Stimulated activated CD8-positive, alpha-beta memory T cell treated with anti-CD3 and anti-CD28 coated beads, Interleukin-4, amount 100 ng/mL, for 48 hours (primary cell): ENCODE data around the gene RAD51B.
"Not testable (repeated sequence)": the region's sequence is repeated elsewhere in the genome, so short reads cannot be mapped to it uniquely, and the experiment has no call there.

Experiments used
- DNase-seq: peaks from one replicate; pipeline ENCODE4 v3.0.0-alpha.2; 2020

RAD51B gene

DNA sequence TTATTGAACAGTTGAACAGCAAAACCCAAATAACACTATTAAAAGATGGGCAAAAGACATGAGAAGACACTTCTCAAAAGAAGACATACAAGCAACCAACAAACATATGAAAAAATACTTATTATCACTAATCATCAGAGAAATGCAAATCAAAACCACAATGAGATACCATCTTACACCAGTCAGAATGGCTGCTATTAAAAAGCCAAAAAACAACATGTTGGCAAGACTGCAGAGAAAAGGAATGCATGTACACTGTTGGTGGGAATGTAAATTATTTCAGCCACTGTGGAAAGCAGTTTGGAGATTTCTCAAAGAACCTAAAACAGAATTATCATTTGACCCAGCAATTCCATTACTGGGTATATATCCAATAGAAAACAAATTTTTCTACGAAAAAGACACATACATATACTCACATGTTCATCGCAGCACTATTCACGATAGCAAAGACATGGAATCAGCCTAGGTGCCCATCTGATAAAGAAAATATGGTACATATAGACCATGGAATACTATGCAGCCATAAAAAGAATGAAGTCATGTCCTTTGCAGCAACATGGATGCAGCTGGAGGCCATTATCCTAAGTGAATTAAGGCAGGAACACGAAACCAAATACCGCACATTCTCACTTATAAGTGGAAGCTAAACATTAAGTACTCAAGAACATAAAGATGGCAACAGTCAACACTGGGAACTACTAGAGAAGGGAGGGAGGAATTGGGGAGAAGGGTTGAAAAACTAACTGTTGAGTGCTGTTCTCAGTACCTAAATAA lies 367.1 kb downstream of the RAD51B start:
- not testable (repeated sequence) for DNase-seq

DNA sequence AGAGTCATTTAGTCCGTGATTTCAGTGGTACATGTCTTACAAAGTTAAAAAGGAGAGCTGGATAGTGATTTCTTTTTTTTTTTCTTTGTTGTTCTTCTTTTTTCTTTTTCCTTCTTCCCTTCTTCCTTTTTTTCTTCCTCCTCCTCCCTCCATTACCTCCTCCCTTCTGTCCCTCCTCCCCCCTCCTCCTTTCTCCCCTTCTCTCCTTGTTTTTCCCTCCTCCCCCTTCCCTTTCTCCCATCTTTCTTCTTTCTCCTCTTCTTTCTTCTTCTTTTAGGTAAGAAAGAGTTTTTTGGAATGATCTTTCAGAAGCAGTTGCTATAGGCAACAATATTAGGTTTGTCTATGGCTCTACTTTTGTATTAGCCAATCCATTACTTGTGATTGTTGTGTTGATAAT lies 368.6 kb downstream of the RAD51B start:
- DNase-seq = no peak

GRCh38 chr14:68190032-68190431 lies 370.5 kb downstream of the RAD51B start:
- DNase-seq = no peak

DNA sequence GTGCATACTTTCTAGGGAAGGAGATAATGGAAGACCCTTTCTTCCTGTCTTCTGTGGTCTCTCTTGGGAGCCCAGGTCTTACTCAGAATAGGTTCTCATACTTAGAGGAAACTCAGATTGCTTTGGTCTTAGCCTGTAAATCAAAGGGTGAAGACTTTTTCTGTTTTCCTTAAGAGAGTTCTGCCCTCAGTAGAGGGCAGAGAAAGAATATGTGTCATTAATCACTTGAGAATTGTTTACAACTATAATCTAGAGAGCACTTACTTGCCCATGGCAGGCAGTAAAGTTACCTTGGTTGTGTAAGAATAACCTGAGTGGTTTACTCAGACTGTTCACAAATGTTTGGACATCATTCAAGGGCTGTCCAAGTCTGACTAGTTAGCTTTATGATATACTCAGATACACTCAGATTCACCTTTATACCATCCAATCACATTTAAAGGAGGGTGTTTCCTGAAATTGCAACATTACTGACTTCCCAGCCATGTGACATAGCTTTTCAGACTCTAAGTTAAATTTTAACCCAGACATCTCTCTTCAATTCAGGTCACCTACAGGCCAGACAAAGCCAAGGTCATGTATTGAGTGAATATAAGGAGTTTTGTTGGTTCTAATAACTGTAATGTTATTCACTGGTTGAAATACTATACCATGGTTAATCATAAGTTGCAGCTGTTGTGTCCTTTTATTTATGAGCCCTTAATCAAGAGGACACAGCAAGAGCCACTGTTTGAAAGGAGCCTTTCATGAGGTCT lies 372.2 kb downstream of the RAD51B start:
- DNase-seq = no peak

- no peak for DNase-seq
Measured at GRCh38 chr14:68192935-68193334, 373.4 kb downstream of the RAD51B start.

DNA sequence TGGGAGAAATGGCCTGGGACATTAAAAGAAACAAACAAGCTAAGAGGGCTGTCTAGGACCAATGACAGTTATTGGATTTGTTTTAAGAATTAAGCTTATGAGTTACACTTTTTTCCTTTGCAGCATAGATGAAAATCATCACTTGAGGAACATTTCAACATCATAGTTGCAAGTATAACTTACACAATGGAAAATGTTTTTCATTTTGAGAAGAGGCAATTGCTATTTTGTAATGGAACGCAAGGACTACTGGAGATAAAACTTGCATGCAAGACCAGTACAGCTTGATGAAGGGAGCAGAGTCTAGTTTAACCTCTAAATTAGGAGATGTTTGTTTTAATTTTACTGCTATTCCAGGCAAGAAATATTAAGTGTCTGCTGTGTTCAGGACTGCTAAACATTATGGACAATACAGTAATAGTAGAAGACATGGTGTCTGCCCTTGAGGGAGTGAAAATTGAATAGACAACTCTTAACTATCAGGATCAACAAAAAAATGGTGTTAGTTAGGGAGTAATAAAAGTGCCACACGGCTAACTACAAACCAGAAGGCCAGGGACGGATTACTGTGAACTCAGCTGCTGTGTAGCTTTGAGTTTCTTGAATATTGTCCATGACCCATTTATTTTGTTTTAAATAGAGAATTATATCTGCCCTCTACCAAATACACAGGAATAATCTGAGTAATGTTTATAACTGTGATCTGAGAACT lies 374.5 kb downstream of the RAD51B start:
- DNase-seq = no peak

DNA sequence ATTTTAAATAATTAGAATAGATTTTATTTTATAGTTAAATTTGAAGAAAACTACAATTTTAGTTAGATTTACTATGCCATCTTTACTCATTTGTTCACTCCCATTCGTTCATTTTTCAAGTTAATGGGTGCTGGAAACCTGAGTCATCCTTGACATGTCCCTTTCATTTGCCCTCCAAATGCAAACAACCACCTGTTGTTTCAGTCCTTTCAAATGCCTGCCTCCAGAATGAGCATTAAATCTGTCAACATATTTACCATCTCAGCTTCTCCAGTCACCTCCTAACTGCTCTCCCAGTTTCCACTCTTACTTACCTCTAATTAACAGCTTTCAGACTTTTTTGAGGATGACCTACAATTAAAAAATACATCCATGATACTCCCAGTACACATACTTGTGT lies 375.5 kb downstream of the RAD51B start:
- DNase-seq = no peak

DNA sequence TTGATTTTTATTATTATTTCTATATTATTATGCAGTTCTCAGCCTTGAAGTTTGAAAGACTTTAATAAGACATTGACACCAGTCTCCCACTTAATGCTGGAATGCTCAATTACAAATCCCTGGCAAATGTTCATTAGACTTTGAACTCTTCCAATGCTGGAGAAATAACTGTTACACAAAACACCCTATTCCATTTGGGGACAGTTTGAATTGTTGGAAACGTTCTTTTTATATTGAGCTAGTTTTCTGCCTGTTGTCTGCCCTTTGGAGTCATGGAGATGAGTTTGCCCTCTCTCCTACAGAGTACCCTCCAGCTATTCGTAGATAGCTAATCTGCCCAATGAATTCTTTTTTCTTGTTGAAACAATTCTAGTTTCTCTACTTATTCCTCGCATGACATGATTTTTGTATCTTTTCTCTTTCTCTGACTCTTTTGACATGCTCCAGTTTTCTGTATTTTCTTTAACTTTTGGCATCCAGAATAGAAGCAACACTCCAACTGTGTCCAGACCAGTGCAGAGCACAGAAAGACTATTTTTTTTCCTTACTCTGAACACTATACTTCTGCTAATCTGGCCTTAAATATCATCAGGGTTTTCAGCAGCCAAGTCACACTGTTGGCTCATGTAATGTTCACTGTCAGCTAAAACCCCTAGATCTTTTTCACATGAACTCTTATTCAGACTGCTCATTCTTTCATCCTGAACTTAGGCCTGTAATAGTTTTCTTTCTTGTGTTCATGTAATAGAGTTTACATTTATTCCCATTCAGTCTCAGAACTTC lies 379.3 kb downstream of the RAD51B start:
- no peak for DNase-seq

- DNase-seq = no peak
Measured at GRCh38 chr14:68199554-68200151, 380.1 kb downstream of the RAD51B start.

- DNase-seq = no peak
Measured at GRCh38 chr14:68203871-68204270, 384.3 kb downstream of the RAD51B start.

DNA sequence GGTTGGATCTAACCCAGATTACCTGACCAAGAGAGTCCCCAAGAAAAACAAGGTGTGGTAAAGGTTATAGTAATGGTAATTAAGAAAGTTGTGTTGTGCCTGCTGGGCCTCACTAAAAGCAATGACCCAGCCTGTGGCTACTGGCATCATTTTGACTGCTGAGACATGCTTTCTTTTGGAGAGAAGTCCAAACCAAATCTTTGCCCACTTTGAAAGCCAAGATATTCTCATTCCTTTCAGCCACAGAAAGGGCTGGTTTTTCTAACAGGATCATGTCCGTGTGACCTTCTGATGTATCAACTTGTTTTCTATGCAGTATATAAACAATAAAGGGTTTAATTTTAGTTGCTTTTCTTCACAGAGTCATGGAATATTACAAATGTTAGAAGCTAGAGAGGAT lies 388.6 kb downstream of the RAD51B start:
- no peak for DNase-seq

DNA sequence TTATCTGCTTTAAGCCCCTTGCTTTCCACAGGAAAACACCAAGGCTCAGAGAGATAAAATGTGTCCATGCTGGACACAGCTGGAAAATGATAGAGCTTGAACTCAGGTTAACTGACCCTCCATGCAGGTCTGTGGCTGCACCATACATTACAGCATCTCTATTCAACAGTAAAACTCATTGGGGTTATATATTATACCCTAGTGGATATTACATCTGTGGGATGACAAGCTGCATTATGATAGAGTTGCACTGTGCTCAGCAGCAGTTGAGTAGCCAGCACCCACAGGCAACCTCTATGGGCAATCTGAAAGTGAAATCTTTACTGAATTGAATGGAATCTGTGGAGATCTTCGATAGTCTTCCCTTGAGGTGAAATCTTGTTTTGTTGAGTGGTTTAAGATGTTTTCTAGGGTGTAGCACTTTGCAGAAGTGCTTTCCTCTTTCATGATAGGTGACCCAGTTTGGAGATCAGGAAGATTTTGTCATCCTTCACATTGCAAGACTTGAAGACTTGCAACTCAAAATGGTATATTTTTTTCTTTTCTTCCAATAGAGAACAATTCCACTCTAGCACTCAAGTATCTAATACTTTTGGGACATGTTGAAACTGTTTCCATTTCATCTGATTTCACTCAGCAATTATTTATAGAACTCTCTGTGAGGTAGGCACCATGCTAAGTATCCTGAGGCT lies 389.2 kb downstream of the RAD51B start:
- DNase-seq = no peak

GRCh38 chr14:68210729-68211299 lies 391.2 kb downstream of the RAD51B start:
- DNase-seq = peak; percentile 53

DNA sequence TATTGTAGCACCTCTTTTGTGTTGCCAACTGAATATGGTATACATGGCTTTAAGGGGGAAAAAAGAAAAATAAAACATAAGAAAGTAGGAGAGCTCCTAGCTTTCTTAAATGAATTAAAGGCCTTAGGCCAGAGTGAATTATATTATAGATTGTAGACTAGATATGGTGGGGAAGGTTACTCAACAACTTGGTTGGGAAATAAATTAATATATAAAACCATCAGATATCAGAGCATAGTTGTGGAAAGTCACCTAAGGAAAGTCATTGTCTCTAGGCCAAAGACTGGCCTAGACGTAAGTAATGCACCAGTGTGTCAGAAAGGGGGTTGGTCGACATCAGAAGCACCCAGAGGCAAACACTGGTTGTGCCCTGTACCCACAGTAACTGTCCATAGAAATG lies 391.8 kb downstream of the RAD51B start:
- no peak for DNase-seq

DNA sequence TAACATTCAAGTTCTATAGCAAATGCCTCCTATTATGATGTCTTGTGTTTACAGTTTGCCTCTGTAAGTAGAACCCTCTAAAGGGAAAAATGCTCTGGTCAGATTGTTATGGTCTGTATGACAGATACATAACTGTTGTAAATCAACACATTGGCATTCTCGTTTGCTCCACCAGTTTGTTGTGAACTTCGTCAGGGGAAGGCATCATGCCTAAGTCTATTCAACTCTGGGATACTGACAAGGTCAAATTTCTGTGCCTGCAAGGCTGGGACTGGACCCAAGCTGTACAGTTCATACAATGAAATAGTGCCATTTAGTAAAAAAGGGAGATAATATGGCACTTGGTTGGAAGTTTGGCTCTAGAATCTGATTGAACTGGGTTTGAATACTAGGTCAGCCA lies 392.3 kb downstream of the RAD51B start:
- DNase-seq = no peak

- no peak for DNase-seq
Measured at GRCh38 chr14:68212361-68212760, 392.8 kb downstream of the RAD51B start.

DNA sequence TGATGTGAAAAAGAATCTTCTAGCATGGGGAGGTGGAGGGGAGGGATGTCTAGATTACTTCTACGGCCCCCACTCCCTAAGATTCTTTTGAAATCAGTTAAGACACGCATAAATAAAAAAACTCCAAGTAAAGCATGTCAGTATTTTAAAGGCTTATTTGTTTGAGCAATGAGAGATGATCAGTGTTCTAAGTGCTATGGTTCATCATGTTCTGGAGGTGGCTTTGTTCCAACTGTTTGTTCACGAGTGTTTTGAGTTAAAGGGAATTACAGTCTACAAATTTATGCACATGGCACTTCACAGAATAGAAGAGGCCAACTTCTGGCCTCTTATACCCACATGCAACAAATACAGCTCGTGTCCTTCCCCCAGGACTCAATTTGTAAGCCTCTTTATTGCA lies 394.9 kb downstream of the RAD51B start:
- no peak for DNase-seq

DNA sequence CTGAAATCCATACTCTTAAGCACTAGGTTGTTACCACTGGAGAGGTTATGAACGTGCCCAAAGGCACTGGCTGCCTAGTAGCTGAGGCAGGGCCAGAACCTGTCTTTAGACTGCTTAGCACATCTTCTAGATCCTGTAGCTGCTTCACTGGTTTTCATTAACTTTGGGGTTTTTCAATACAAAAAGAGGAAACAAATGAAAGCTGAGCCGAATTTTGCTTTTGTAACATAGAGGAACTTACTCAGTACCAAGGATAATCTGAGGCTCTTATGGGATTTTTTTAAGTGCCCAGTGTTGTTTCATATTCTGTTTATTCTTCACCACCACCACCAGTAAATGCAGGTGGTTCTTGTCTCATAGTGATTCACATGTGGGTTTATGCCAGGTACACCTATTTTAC lies 396.1 kb downstream of the RAD51B start:
- DNase-seq = no peak

DNA sequence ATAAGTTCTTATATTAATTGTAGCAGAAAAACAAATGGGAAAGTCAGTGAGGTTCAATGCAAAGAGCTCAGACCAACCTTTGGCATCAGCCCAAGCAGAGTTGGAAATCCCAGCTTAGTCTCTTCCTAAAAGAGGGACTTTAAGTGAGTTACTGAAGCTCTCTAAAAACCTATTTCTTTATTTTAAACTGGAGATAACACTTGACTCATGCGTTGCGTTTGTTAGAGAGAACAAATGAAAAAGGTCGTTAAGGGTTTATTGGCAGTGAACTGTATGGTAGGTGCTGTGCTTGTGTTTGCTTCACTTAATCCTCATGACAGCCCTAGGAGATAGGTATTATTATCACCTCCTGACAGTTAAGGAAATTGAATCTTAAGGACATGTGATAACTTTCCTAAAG lies 396.5 kb downstream of the RAD51B start:
- DNase-seq = no peak

- no peak for DNase-seq
Measured at GRCh38 chr14:68216957-68217356, 397.4 kb downstream of the RAD51B start.

DNA sequence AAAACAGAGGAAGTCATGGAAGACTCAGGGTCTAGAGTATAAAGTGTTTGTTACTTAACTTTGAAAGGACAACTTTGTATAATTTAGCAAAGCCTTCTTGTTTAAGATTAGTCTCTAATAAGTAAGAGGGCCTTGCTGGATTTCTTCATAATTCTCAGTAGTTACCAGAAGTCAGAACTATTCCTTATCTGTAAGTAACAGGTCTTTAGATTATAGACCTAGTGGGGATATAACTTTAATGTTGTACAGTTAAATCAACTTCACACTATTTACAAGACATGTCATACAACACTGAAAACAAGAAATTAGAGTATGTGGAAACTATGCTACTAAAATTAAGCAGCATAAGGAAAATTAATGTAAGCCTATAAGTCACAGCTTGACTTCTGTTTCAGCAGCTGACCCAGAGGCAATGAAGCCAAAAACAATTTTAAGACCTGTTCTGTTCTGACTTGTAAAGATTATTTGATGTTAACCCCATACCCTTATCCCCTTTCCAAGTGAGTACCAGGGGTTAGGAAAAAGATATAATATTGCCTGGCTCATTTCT lies 398.3 kb downstream of the RAD51B start:
- no peak for DNase-seq
